GM10847 (cell line): Measurements from ENCODE around the gene MRPL2.
A peak's percentile ranks its signal among the peaks of the same experiment; 100 is the strongest.

Source experiments
- POLR2A ChIP-seq: IDR thresholded peaks from 2 replicates; pipeline ENCODE4 v1.6.1; 2011; ENCODE audit not compliant: insufficient read length; ENCODE audit errors: extremely low read depth

The MRPL2 gene

GRCh38 chr6:43040542-43041257 is 18.5 kb downstream of the MRPL2 start:
- TF ChIP-seq POLR2A, result no peak

- no peak for TF ChIP-seq POLR2A
These were observed 20.5 kb downstream of the MRPL2 start for GRCh38 chr6:43038727-43039126.

- no peak for TF ChIP-seq POLR2A
These were observed 21.5 kb downstream of the MRPL2 start for GRCh38 chr6:43037706-43038105.

GRCh38 chr6:43037197-43037596 is 22.0 kb downstream of the MRPL2 start:
- no peak for TF ChIP-seq POLR2A

GRCh38 chr6:43036712-43037111 is 22.5 kb downstream of the MRPL2 start:
- TF ChIP-seq POLR2A, result no peak

- no peak for TF ChIP-seq POLR2A
These were observed 23.6 kb downstream of the MRPL2 start for GRCh38 chr6:43035495-43036194.

- TF ChIP-seq POLR2A, result no peak
These were observed 25.1 kb downstream of the MRPL2 start for GRCh38 chr6:43034190-43034525.

- TF ChIP-seq POLR2A, result no peak
These were observed 25.6 kb downstream of the MRPL2 start for GRCh38 chr6:43033496-43034189.

- no peak for TF ChIP-seq POLR2A
These were observed 26.9 kb downstream of the MRPL2 start for GRCh38 chr6:43032326-43032725.

- TF ChIP-seq POLR2A, result no peak
These were observed 30.1 kb downstream of the MRPL2 start for GRCh38 chr6:43029120-43029519.

GRCh38 chr6:43026365-43026764 is 32.9 kb downstream of the MRPL2 start:
- TF ChIP-seq POLR2A, result no peak

GRCh38 chr6:43024436-43024835 is 34.8 kb downstream of the MRPL2 start:
- no peak for TF ChIP-seq POLR2A

- peak; percentile 58 for TF ChIP-seq POLR2A
These were observed 37.8 kb downstream of the MRPL2 start, which contains the start of gene RRP36 for GRCh38 chr6:43021270-43022047. Gene RRP36 (plus strand): TSS chr6:43021623. CDS start chr6:43021655, 32 bp downstream.

GRCh38 chr6:43020847-43021246 is 38.4 kb downstream of the MRPL2 start:
- no peak for TF ChIP-seq POLR2A

GRCh38 chr6:43020052-43020705 is 39.1 kb downstream of the MRPL2 start:
- TF ChIP-seq POLR2A, result no peak
